RPMI7951 (cell line): ENCODE measurements around the gene DNAJB7. TPM values are rescaled to one million over a fixed set of nuclear protein-coding genes. Genes with fewer than 3 reads are reported as not detected.
"Not testable (repeated sequence)": the region's sequence is repeated elsewhere in the genome, so short reads cannot be mapped to it uniquely, and the experiment has no call there.

Experiments used
- DNase-seq: peaks from one replicate; pipeline ENCODE4 v3.0.0-alpha.2; 2012; ENCODE audit warnings: low read depth
- total RNA-seq: library from RNA; depleted of rRNA; stranded (reverse); fragments of >200 nt; shearing (Covaris generic); gene quantifications from 2 replicates; pipeline ENCODE4 v1.2.3, GENCODE V29; 2014; rRNA removed

DNAJB7 gene
- not detected in 2 replicates for total RNA-seq

DNA sequence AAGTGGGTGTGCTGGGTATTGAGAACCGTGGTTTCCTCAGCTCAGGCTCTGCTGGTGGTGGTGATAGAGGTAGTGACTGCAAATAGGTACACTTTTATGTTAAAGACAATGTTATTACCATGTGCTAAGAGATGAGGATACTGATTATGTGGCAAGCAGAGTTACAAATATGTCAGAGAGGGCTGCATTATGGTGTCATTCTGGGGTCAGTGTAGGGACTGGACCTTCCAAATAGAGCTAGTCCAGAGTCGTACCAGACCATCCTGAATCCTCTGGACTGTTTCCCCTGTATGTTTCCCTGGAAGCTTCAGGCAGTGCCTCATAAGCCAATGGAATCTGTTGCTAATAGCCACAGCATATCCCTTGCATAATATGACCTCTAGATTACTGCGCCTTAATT is at the start of gene DNAJB7:
Gene DNAJB7 (minus strand): TSS at position 101 of the 400 bp plus-strand sequence. CDS start 119 bp downstream, outside the sequence.
- no peak for DNase-seq

DNA sequence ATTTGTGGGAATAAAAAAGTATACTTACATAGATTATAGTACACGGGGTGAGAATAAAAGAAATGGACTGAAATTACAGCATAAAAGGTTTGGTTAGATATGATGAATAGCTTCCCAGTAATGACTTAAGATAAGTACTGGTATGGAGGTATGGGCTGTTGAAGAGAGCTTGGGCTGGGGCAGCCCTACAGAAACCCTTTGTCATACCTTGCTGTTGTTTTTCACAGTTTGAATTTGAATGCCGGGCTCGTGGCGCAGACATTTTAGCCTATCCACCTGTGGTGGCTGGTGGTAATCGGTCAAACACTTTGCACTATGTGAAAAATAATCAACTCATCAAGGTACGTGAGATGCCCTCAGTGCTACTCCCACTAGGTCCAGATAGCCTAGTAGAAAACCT is 47.0 kb upstream of the DNAJB7 start:
- DNase-seq: no peak

DNA sequence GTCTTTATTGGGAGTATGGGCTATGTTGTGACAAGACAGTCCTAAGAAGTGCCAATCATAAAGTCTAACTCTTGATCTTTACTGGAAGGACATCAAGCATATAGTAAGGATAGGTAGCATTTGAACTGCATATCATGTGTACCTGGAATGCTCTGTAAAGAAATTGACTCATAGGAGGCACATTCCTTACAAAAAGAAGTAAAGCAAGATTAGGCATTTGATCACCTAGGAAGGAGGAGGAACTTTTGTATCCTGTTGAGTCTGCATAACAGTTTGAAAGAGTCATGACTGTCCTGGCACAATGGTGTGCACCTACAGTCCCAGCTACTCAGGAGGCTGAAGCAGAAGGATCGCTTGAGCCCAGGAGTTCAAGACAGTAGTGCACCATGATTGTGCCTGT is 42.2 kb upstream of the DNAJB7 start:
- DNase-seq: no peak

DNA sequence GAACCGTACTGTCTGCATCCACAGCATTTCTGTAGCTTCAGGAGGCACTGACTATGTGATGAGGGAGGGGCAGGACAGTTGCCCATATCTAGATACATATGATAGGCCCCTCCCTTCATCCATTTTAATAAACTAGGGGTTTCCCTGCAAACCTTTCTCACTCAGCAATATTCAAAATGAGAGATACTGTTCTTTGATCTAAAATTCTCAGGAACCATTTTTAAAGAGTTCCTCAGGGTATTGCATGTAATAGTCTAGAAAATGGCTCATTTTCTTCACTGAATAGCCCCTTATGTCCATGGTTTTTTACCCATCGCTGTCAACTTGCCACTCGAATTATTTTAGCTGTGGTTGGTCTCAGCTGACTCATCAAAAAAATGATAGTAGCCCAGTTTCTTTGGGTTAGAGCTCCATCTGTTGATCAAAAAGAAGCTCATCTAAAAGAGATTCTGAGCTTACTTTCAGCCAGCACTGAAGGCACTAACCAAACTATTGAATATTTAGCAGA is 37.0 kb upstream of the DNAJB7 start:
- peak; percentile 67 for DNase-seq

DNA sequence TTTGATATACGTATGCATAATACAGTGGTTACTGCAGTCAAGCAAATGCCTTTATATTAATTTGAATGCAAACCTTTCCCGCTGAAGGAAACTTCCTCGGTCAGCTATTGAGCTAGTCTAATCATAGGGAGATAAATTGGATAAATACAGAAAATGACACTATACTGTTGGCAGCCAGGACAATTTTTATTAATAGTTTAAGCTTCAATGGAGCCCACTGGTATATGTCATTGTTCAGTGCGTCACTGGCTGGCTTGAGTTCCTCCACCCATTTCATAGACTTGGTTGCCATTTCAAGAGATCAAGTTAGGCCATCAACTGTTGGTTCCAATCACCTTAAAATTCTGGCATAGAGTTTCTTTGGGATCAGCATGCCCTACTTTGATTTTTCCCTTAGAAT is 32.5 kb upstream of the DNAJB7 start:
- no peak for DNase-seq

DNA sequence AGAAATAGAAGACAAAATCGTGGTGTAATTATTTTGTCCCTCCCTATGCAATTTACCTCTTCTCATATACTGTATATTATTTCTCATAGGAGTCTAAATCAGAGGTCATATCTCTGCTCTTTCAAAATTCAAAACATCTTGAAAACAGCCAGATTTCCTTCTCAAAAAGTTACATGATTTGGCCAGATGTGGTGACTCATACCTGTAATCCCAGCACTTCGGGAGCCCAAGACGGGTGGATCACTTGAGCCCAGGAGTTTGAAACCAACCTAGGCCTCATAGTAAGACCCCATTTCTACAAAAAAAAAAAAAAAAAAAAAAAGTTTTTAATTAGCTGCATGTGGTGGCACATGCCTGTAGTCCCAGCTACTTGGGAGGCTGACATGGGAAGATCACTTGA is 29.0 kb upstream of the DNAJB7 start:
- DNase-seq: peak; percentile 26

DNA sequence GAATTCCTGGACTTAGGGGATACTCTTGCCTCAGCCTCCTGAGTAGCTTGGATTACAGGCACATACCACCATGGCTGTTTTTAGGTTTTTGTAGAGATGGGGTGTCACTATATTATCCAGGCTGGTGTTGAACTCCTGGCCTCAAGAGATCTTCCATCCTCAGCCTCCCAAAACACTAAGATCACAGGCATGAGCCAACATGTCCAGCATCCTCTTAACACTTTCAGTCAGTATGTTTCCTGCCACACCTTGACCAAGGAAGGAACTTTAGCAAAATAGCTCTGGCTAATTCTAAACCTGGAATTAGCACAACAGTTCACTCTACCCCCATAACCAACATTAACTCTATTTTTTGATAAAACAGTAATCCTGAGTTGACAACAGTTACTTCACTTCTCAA is 27.2 kb upstream of the DNAJB7 start:
- DNase-seq: no peak

DNA sequence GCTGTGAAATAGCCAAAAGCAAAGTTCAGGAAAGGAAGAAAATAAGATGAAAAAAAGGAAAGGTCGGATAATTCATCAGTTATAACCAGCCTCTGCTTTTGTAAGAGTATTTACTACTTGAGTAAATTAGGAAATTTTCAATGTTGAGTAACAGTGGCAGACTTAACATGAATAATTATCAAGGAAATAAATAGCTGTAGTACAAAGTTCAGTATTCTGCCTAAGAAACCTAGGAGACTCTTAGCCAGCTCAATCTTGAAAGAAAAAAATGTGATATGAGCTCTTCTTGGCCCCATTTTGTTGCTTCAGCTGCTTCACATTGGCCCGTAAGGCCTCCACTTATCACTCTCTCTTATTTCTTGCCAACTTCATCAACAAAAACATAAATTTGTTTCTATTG is 17.0 kb upstream of the DNAJB7 start:
- no peak for DNase-seq

DNA sequence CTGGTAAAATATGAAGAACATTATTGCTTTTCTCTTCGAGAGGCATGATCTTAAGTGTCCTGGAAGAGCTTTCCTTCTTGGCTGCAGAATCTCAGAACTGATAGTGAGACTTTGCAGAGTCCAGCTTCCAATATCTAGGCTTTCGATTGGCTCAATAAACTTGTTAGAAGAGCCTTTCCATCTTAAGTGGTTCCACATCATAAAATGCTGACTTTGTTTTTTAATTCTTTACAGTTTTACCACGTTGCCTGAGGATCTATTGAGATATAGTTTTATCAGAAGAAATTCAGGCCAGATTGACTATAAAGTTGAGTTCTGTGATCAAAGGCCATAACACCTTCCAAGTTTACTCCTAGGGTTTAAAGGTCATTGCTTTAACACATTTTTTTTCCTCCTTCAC is 15.6 kb upstream of the DNAJB7 start:
- no peak for DNase-seq

DNA sequence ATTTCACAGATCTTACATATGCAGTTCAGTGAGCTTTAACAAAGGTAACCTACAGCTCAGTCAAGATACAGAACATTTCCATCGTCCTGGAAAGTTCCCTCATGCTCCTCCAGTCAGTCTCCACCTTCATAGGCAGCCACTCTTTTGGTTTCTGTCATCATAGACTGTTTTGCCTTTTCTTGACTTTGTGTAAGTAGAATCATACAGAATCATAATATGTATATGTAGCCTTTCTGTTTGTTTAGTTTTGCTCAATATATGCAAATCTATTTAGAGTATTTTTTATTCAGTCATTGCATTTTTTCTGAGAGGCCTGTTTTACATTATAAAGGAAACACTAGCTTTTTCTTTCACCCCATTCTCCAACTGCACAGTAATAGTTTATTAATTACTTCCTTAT is 15.0 kb upstream of the DNAJB7 start:
- no peak for DNase-seq

DNA sequence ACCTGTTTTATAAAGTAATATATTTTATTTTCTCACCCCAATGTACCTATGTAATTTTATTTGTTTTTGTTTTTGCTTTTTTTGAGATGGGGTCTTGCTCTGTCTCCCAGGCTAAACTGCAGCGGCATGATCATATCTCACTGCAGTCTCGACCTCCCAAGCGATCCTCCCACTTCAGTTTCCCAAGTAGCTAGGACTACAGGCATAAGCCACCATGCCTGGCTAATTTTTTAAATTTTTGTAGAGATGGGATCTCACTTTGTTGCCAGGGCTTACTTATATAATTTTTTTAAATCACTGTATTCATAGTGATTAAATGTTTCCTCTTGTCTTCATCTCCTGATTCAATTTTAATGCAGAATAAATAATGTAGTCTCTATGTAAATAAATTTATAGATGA is 13.2 kb upstream of the DNAJB7 start:
- no peak for DNase-seq

DNA sequence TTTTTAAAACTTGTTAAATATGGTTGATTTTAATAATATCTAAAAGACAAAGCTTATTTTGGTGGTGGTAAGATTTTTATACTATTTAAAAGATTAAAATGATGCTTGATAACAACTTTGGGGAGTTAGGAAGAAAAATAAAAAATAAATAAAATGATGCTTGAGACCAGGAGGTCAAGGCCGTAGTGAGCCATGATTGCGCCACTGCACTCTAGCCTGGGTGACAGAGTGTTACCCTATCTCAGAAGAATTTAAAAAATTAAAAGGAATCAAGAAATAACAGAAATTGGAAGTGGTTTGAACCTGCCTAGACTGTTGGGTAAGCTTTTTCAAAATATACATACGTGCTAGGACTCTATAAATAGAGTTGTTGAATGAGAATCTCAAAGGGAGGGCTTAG is 12.1 kb upstream of the DNAJB7 start:
- no peak for DNase-seq

DNA sequence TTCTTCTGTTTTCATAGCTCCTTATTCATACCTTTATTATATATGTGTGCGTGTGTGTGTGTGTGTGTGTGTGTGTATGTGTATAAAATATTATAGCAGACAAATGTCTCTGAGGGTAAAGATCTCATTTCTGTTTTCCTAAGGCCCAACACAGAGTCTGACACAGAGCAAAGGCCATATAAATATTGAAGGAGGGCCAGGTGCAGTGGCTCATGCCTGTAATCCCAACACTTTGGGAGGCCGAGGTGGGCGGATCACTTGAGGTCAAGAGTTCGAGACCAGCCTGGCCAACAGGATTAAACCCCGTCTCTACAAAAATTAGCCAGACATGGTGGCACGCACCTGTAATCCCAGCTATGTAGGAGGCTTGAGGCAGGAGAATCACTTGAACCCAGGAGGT is 6.5 kb upstream of the DNAJB7 start:
- not testable (repeated sequence) for DNase-seq

DNA sequence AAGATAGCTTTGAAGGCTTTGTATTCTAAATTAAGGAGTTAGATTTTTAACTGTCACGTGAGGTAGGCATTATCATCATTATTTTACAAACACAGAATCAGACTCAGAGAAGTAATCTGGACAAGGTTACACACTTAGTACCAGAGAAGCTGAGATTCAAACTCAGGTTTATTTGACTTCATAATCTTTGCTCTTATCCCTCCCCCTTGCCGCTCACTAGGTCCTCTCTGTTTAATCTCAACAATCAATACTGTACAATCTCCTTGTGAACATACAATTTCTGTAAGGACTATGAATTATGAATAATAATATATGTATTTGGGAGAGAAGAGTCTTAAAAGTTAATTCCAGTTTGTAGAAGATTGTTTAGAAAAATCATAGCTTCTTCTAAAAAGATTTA is 5.2 kb upstream of the DNAJB7 start:
- no peak for DNase-seq

DNA sequence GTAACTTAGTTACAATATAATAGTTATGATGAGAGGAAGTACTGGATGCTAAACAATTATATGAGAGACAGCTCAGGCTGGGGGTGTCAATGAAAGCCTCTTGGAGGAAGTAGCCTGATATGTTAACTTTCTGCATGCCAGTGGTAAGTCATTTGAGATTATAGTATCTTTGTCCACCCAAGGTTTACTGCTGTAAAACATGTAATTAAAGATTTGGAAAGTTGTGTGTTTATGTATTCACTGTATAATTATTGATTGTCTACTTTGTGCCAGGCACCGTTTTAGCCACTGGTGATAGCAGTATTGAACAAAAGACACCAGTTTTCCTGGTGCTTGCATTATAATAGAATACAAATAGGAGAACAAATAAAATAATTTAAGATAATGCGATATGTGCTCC is 624 bp upstream of the DNAJB7 start:
- DNase-seq: no peak

DNA sequence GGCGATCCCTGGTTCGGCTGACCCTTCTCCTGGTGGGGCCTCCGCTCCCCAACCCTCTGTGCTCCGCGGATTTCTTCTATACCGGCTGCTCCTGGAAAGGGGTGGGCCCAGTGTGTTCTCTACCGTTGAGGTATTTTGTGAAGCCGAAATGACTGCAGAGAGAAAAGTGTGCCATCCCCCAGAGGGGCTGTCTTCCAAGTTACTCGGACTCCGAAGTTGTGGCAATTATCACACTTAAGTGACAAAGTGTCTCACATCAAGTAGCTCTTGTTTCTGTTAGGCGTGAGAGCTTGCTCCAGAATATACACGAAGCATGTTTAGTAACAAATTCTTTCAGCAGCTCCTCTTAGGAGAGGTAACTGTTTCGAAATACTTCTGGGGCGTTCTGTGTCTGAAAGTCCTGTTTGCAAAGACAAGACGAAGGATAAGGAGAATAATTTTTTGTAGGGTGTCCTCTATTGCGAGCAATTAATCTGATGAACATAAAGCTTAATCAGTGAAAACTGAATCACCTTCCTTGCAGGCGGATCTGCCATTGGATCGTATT is 4.5 kb downstream of the DNAJB7 start:
- no peak for DNase-seq

DNA sequence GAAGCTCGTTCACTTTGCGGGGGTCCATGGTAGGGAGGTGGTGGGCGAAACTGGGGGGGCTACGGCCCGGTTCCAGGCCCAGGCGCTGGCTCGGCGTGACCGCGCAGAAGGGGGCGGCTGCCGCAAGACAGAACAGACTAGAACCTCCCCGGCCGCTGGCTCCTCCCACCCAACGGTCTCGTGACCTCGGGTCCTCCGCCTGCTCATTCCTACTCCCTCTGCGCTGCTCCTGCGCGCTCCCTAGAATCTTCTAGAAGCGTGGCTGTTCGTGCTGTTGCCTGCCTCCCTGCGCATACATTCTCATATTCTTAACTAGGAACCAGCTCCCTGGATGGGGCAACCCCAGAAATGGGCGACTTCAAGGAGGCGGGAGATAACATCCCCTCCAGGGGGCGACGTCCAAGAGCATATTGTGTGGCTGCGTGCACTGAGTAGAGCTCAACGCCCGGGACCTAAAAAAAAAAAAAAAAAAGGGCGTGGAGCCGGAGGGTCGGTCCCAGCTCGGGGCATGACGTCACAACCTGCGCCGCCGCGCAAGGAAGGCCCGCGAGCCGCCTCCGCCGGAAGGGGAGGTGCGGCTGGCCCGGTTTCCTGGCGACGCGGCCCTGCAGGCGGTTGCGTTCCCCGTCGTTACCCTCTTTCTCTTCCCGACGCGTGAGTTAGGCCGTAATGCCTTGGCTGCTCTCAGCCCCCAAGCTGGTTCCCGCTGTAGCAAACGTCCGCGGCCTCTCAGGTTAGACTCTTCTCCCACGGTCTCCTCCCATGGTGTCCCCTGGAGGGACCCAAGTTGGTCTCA is 5.2 kb downstream of the DNAJB7 start, which contains the start of the genes ST13 and XPNPEP3:
Gene ST13 (minus strand): TSS at position 127 of the 796 bp plus-strand sequence. CDS start 99 bp downstream, at position 28.
Gene XPNPEP3 (plus strand): TSS at position 636 of the 796 bp plus-strand sequence. CDS start 34 bp downstream, at position 670.
- peak; percentile 94 for DNase-seq

DNA sequence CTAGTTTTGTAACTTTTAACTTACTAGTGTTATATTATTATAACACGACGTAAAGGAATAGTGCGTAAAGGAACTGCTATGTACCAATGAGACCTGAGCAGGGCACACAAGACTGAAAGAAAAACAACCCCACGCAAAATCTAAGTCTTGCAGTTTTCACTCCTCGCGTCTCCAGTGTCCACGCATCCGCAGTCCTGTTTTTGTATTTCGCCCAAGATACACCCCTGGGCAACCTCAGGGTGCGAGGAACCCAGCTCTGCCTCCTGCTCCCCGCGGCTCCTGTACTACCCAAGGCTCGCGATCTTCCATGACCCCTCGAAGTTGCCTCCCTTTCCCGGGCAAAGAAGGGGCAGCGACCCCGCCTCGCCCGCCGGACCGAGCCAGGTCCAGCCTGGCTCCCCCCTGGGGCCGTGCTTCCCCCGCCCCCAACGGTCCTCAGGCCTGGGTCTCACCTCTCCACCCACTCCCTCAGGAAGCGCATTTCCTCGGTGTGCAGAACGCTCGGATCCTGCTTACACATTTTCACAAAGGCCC is 5.9 kb downstream of the DNAJB7 start:
- peak; percentile 23 for DNase-seq

DNA sequence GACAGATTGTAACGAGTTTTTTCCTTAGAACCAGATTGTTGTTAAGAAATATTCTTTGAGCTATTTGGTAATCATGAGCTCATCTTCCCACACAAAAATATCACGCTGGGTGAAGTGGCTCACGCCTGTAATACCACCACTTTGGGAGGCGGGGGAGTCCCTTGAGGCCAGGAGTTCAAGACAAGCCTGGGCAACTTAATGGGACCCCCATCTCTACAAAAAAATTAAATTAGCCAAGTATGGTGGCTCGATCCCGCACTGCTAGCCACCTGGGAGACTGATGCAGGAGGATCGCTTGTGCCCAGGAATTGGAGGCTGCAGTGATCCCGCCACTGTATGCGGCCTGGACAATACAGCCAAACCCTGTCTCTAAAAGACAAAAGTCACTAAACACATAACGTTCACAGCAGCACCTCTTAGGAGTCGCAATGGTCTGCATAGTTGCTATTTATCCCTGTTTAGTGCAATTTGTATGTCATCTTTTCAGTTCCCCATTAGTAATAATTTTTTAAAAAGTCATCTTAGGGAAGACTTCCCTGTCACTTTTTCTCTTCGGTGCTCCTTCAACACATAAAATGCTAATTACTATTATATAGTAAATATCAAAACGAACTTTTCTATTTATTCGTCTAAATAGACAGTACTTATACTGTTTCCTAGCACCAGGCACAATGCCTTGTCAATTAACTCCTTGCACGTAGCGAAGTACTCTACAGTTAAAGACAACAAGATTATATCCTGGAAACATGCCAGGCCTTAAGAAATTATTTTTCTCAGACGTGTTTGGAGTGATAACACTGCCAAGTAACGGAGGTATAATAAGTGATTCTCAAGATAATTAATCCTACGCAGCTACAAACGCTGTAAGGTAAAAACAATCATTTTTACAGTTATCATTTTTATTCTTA is 6.6 kb downstream of the DNAJB7 start:
- DNase-seq: peak; percentile 7

DNA sequence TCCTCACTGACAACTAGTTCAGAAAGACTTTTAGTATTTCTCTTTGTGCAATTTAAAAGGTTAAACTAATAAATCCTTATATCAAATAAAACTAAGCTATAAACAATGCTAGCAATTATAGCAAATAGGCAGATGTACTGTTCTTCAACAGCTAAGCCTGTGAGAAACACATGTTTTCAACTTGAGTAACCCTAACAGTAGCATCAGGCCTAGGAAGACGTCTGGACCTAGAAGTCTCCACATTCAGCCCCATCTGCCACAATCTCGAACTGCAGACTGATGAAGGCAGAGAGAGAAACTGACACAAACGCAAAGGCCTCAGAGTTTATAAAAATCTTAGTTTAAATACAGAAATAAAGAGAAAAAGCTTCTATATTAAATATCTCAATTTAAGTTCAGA is 8.0 kb downstream of the DNAJB7 start:
- DNase-seq: no peak

DNA sequence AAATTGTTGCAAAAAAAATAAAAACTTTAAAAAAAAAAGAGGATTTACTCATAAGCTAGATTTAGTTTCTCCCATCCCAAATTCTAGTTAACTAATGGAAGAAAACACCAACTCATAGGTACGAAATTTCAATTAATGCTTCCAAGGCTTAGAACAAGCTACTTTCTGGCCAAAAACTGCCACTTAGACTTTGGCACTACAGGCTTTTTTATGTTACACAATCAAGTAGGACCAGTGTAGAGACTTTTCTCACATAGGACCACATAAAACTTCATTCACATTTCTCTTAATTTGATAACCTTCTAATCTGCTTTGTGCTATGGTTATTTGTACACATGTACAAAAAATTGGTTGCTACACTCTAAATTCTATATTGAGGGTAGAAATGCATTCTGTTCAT is 8.6 kb downstream of the DNAJB7 start:
- DNase-seq: no peak

DNA sequence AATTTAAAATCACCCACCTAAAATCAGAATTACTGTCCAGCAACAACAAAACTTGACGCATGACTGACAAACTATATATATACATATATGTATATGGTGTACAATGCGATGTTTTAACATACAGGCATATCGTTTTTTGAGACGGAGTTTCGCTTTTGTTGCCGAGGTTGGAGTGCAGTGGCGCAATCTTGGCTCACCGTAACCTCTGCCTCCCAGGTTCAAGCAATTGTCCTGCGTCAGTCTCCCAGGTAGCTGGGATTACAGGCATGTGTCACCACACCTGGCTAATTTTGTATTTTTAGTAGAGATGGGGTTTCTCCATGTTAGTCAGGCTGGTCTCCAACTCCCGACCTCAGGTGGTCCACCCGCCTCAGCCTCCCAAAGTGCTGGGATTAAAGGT is 16.1 kb downstream of the DNAJB7 start:
- not testable (repeated sequence) for DNase-seq
